Fibroblast of villous mesenchyme (primary cell): ENCODE results near the gene ALPK1. TPM values are rescaled to one million over a fixed set of nuclear protein-coding genes. Genes with fewer than 3 reads are reported as not detected.
"Not testable (repeated sequence)": the region's sequence is repeated elsewhere in the genome, so short reads cannot be mapped to it uniquely, and the experiment has no call there.

ENCODE experiments used
- DNase-seq: peaks from one replicate; pipeline ENCODE4 v3.0.0-alpha.2; 2010; ENCODE audit warnings: low read depth
- H3K4me3 ChIP-seq: 2 replicates; pipeline ENCODE4 v1.5.1; 2011; ENCODE audit warnings: low read depth, mild to moderate bottlenecking, low read length
- CTCF ChIP-seq: IDR thresholded peaks from 2 replicates; pipeline ENCODE4 v1.5.1; 2012; ENCODE audit warnings: low read depth, mild to moderate bottlenecking, low read length; ENCODE audit not compliant: insufficient read depth
- total RNA-seq: library from RNA; depleted of rRNA; stranded (reverse); fragments of >200 nt; gene quantifications from 2 replicates; pipeline ENCODE4 v1.2.3, GENCODE V29; 2012

ALPK1 gene
- total RNA-seq, 1 donor = 25.5 TPM

GRCh38 chr4:112436987-112437386 lies 139.8 kb downstream of the ALPK1 start:
- no peak for TF ChIP-seq CTCF
- H3K4me3 ChIP-seq = no peak overlapping the region
- DNase-seq = no peak

- H3K4me3 ChIP-seq, DNase-seq: not testable (repeated sequence)
Observed at GRCh38 chr4:112442226-112442625, 145.1 kb downstream of the ALPK1 start.

- H3K4me3 ChIP-seq = no peak overlapping the region
- DNase-seq = no peak
- TF ChIP-seq CTCF = no peak
Observed at GRCh38 chr4:112448306-112449132, 151.3 kb downstream of the ALPK1 start.

GRCh38 chr4:112449708-112450107 lies 152.5 kb downstream of the ALPK1 start:
- no peak for TF ChIP-seq CTCF
- no peak overlapping the region for H3K4me3 ChIP-seq
- no peak for DNase-seq

- TF ChIP-seq CTCF = no peak
- no peak overlapping the region for H3K4me3 ChIP-seq
- no peak for DNase-seq
Observed at GRCh38 chr4:112451104-112451503, 153.9 kb downstream of the ALPK1 start.

- DNase-seq = no peak
- H3K4me3 ChIP-seq = no peak overlapping the region
- no peak for TF ChIP-seq CTCF
Observed at GRCh38 chr4:112451831-112452230, 154.7 kb downstream of the ALPK1 start.

- no peak for TF ChIP-seq CTCF
- no peak for DNase-seq
- no peak overlapping the region for H3K4me3 ChIP-seq
Observed at GRCh38 chr4:112453321-112453720, 156.2 kb downstream of the ALPK1 start.
